Activated gamma-delta T cell treated with anti-CD3 and anti-CD28 coated beads, Interleukin-2, amount 50 U/mL, for 16 hours (primary cell): ENCODE results near the gene TP53I13.
"Not testable (repeated sequence)": the region's sequence is repeated elsewhere in the genome, so short reads cannot be mapped to it uniquely, and the experiment has no call there.

Experiments used
- DNase-seq: peaks from one replicate; pipeline ENCODE4 v3.0.0-alpha.2; 2020; ENCODE audit warnings: low read depth

The TP53I13 gene, protein sequence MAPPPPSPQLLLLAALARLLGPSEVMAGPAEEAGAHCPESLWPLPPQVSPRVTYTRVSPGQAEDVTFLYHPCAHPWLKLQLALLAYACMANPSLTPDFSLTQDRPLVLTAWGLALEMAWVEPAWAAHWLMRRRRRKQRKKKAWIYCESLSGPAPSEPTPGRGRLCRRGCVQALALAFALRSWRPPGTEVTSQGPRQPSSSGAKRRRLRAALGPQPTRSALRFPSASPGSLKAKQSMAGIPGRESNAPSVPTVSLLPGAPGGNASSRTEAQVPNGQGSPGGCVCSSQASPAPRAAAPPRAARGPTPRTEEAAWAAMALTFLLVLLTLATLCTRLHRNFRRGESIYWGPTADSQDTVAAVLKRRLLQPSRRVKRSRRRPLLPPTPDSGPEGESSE

DNA sequence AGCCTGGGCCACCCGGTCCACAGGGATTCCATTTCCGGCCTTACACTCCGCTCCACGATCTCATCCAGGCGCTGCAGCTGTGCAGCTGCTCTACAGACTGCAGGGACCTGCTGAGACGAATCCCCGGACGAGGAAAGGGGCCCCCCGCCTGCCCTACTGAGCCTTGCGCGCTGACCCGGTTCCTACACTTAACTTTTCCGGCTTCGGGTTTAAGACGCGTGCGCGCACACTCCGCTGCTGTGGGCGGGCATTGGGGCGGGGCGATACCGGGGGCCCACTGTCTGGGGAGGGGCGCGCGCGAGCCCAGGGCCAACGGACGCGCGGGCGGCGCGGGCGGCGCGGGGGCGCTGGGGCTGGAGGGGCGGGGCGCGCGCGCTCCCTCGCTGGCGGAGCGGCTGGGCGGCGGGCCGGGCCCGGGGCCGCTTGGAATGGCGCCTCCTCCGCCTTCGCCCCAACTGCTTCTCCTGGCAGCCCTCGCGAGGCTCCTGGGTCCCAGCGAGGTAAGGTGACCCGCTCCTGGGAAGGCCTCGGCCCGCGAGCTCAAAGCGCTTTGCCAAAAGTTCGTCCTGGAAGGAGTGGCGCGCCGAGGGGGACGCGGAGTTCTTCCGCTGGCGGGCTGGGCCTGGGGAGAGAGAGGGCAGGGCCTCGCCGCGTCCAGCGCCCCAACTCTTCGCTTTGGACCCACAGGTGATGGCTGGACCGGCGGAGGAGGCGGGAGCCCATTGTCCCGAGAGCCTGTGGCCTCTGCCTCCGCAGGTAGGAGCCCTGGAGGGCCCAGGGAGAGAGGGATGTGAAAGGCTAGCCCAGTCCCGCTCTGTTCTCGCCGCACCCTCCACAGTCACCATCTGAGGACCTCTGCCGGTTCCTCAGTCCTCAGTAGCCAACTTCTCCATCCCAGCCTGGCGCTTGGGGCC, at the start of gene TP53I13:
Gene TP53I13 (plus strand): TSS at position 371 of the 914 bp plus-strand sequence. CDS start 58 bp downstream, at position 429.
- peak; percentile 75 for DNase-seq

DNA sequence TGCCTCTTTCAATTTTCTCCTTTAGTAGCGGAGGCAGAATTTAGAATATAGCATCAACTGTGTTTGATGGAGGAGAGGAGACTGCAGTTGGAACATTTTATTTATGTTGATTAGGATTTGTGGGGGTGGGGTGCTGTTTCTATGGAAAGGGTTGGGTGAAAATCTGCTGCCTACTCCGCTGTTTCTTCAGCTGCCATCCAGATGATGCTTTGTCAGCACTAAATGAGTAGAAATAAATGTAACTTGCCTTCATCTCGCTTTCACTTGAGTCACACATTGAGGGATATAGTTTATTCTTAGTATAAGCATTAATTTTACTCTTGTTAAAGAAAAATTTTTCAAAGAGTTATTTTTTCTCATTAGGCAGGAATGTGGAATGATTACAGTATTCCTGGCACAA, 43.8 kb upstream of the TP53I13 start:
- no peak for DNase-seq

DNA sequence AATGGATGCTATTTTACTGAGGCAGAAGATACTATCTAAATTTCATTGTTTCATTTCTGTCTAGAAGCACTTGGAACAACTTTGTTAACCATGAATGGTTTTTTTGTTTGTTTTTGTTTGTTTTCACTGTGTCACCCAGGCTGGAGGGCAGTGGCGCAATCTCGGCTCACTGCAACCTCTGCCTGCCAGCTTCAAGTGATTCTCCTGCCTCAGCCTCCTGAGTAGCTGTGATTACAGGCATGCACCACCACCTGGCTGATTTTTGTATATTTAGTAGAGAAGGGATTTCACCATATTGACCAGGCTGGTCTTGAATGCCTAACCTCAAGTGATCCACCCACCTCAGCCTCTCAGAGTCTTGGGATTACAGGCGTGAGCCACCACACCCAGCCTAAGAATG, 42.2 kb upstream of the TP53I13 start:
- DNase-seq, result no peak

DNA sequence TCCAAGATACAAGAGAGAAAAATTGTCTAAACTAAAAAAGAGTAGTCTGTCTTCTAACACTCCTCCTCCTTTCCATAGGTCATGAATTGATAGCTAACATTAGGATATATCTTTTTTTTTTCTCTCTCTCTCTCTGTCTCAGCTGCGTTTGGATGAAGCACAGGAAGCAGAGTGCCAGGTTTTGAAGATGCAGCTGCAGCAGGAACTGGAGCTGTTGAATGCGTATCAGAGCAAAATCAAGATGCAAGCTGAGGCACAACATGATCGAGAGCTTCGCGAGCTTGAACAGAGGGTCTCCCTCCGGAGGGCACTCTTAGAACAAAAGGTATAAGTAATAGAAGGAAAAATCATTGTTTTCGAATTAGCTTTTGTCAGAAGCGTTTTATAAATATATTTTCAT, 34.5 kb upstream of the TP53I13 start:
- DNase-seq, result no peak

DNA sequence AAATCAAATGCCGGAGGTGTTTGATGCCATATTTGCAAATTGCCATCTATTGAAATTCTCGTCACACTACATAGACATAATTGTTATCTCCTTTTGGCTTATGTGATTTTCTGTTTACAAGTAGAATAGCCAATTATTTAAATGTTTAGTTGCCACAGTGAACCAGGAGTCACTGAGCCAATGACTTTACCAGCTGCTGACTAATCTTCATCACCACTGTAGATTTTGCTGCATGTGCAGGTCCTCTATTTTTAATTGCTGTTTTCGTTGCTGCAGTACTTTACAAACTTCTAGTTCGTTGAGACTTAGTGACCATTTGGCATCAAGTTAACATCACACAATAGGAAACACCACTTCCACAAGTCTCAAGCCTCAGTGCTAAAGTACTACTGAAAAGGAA, 24.4 kb upstream of the TP53I13 start:
- DNase-seq, result no peak

DNA sequence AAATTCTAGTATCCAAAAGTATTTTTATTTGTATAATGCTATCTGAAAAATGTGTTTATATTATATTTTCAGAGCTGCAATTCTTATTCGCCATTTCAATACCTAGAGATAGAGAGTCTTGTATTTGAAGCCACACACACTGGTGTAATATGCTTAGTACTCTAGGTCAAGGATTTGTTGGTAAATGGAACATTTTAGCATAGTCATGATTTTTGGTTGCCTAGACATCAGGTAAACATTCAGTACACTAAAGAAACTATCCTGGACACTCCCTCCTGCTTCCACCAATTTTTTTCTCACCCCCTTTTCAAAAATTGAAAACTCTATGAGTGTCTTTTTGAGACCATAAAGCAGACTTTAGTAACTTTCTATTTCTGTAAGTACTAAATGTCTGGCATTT, 22.4 kb upstream of the TP53I13 start:
- no peak for DNase-seq

DNA sequence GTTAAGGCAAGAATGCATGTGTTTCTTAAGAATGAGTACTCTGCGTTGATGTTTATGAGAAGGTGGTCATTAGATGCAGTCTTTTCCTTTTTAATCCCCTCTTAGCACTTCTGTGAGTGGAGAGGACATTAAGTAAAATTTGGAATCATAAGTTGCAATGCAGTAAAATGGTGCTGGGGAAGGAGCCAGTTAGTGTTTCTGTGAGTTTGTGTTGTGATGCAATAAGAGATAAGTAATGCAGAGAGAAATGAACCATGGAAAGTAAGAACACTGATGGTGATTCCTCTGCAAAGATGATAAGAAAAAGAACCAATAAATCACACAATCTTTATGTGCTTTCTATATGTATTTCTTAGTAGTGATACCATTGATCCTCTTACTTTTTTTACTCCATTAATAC, 21.7 kb upstream of the TP53I13 start:
- DNase-seq, result no peak

DNA sequence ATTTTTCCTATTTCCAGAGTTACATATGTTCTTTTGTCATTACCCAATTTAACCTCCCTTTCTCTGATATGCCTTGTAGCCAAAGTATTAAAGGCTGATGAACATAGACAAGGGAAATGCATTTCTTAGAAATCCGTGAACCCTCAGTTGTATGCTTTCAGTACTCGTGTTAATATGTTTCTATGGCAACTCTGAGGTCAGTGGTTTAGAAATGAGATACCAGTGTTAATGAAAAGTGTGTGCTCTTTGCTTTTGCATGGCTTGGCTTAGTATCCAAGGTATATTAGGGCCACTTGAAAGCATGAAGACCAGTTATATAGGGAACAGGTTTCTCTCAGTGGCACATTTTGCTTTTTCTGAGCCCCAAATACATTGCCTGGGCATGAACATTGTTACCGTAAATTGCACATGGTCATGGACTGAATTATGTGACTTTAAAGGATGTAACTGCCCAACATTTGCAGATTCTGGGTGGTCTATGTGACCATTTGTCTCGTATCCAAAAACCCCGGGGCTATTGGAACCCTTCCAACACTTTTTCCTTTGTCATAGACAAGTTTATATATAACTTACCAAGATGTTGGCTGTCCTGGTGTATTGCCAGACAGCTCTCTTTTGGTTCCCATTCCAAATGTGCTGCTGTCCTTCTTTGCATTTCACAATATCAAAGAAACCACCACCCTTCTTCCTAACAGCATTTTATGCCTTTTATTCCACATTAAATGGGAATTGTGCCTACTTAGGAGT, 19.2 kb upstream of the TP53I13 start:
- DNase-seq, result no peak

DNA sequence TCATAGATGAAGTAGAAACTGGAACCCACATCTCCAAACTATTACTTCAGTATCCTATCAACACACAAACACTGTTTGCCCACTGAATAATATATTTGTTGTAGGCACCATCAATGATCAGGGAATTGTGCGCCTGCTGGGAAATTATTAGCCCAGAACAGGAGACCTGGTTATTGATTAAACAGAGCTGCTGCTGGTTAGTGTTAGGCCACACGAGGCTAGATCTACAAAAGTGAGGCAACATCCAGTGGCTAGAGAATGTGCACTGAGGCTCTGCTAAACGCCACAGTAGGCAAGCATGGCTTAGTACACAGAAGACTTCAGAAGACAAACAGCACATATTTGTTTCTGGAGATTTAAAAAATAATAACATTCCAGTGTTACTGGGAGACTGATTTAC, 12.7 kb upstream of the TP53I13 start:
- DNase-seq, result no peak

DNA sequence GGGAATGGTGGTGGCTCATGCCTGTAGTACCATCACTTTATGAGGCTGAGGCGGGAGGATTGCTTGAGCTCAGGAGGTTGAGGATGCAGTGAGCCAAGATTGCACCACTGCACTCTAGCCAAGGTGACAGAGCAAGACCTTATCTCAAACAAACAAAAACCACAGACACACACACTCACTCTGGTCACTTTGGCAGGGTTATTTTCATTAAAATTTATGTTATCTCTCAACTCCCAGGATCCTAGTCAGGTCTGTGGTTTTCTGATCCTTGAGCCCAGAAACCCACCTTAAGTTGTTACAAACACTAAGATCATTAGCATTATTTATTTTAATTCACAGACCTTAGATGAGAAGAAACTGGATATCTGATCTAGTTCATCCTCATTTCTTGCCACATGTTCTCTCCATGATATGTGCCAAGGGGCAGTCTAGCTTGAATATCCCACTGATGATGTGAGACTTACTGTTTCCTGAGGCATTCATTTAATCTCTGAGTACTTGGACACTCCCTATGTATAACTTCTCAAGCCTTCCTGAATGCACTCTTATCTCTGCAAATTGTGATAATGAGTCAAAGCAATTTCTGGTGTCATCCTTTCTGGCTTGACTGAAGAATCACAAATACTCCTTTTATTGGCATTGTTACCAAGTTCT, 11.3 kb upstream of the TP53I13 start:
- no peak for DNase-seq

DNA sequence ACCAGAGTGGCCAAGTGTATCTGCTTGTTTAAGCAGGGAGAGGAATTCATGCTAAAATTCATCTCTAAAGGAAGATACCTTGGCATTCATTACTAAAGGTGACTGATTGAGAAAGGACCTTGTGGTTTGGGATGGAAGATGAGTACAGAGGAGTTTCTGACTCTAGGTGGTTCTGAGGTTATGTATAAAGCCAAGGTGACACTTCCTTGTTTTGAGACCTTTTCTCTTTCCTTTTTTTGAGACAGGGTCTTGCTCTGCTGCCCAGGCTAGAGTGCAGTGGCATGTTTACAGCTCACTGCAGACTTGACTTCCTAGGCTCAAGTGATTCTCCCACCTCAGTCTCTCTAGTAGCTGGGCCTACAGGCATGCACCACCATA, 10.8 kb upstream of the TP53I13 start:
- DNase-seq, result no peak

DNA sequence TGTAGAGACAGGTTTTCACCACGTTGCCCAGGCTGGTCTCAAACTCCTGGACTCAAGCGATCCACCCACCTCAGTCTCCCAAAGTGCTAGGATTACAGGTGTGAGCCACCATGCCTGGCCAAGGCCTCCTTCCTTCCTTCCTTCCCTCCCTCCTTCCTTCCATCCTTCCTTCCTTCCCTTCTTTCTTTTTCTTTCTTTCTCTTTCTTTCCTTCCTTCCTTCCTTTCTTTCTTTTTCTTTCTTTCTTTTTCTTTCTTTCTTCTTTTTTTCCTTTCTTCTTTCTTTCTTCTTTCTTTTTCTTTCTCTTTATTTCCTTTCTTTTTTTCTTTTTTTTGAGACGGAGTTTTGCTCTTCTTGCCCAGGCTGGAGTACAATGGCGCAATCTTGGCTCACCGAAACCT, 10.4 kb upstream of the TP53I13 start:
- DNase-seq, result not testable (repeated sequence)

DNA sequence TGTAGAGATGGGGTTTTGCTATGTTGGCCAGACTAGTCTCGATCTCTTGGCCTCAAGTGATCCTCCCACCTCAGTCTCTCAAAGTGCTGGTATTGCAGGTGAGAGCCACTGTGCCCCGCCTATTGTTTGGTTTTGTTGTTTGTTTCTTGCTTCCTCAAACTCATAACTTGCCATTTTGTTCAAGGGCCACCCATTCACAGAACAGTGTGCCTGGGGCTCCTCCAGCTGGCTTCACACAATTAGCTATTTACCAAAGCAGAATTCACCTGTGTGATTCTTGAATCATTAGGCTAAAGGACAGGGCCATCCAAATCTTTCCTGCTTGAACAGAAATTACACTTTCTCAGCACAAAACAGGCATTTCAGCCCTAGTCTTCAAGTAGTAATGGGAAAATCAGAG, 8.9 kb upstream of the TP53I13 start:
- DNase-seq, result no peak

DNA sequence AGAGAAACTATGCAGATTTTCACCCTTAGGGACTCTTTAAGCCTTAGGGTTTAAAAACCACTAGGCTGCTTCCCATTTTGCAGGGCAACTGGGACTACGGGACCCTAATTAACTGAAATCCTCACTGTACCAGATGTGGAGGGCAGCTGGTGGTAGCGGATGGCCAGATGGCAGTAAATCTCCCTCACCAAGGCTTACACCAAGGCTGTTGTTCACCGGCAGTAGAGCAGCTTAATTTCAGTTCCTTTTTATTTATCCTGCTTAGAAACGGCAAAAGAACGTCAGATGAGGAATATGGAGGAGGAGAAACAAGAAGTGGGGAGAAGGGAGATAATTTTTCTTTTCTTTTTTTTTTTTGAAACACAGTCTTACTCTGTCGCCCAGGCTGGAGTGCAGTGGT, 8.2 kb upstream of the TP53I13 start:
- no peak for DNase-seq

DNA sequence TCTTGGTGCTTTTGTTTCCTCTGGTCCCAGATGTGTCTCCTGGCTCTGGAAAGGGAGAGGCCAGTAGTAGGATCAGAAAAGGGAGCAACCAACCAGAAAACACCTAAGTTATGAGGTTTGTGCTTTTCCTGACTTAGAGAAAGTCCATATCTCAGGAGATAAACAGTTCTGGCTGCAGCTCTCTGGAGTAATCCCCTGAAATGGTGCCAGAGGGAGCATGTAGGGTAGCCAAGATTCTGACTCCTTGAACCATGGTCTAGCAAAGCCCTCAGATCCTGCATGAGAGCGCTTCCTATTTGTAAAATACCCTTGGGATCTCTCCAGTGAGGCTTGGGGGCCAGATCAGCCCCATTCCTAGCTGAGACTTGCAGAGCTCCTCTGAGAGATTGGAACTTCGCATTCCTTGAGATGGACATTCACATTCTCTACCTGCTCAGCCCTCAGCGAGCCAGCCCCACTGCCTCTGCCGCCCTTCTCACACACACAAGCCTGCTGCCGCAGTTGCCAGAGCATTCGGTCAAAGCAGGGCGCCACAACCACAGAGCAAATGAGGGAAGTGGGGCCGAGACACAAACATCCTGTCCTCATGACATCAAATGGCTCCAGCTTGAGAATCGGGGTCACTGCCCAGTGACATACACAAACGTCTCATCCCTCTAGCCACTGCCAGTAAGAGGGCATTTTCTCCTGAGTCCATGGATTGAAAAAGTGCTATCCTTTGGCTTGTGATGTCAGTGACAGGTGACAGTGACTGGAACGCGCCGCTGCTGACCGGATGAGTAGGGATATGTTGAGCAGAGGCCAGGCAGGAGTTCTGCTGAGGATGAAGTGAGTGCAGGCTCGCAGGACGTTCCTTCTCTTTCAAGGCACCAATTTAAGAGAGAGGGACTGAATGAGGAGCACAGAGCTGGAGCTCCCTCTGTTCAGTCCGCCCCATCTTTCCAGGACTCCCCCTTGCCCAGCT, 6.7 kb upstream of the TP53I13 start:
- DNase-seq, result no peak

DNA sequence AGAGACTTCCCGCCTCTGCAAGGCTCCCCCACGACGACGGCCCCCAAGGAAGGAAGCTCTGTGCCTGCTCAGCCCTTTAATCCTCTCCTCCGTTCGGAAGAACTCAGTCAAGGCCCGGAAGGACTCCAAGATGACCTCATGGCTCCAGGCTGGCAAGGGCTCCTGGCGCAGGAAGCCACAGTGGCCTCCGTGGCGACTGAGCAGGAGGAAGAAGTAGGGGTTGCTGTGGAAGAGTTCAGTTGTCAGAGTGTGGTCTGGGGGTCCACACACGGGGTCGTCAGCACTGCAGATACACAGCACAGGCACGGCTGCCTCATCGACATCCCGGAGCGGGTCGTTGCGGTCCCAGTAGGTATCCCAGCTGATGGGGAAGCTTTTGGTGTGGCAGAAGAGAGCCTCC, 5.9 kb upstream of the TP53I13 start:
- no peak for DNase-seq

DNA sequence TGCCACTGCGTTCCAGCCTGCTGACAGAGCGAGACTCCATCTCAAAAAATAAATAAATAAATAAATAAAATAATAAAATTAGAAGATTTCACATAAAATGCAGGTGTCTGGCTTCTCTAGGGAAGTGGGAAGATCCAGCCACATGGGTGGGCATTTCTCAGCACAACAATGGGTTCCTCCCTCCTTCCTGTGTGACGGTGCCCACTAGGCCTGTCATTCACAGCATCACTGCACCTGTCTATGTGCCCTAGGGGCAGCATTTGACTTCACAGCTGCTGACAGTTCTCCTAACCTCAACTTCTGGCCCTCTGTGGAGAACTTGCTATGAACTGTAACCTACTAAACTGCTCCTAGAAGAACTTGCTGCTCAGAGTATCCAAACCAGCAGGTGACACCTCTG, 4.7 kb upstream of the TP53I13 start:
- no peak for DNase-seq

DNA sequence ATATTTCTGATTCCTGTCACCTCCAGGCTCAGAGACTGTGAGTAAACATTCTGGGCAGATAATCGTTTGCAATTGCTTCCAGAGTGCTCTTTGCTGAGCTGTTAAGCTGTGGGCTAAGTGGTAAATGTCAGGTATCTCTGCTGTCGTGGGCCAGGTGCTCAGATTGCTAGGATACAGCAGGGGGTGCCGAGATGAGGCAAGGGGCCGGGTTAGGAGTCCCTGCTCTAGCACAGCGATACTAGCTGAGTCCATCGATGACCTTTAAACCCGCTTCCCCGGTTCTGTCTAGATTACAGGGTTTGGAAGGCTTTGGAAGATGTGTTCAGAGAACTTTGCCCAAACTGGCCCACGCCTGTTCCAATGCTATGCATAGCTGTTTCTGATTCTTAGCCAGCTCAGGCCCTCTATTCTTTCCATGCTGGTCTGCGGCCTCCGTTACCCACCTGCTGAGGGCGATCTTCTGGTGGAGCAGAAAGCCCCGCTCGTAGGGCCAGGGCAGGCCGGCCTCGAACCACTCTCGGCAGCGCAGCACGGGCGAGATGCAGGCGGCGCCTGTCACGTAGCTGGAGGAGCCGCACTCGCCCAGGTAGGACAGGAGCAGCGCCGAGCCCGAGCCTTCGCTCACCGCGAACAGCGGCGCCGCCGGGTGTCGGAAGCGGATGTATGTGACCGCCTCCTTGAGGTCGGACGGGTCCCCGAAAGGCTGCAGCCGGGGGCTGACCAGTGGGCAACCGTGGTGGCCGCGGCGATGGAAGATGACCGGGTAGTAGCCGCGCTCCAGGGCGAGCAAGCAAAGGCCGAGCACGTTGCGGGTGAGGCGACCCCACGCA, 2.6 kb upstream of the TP53I13 start:
- no peak for DNase-seq

DNA sequence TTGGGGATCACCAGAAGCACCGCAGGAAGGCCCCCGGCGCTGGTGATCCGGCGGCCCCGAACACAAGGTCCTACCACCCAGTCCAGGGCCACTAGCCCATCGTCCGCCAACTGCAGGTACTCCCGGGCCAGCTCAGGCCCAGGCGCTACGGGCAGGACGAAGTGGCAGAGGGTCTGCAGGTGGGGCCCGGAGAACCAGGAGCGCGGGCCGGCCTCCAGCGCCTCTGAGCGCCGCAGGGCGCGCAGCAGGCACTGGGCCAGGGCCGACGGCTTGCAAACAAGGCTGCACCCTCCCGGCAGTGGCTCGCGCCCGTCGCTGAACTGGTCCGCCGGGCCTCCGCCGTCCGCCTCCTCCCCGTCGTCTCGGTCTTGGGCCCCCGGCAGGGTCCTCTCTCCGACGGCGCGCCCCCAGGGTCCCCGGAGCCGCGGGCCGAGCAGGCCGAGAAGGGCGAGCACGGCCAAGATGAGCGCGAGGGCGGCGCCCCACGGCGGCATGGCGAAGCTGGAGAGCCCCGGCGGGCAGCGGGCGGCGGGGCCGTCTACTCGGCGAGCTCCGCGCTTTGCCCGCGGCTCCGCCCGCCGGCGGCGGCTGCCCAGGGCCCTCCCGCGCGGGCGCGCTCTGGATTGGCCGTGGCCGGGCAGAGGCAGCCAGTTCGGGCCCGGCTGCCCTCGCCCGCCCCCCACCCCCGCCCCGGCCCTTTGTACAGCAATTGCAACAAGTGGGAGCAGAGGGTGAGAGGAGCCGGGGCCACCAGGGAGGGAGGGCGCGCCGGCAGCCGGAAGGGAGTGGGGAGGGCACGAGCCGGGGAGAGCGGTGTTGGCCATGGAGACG, 1.8 kb upstream of the TP53I13 start, which contains the start of gene ABHD15:
Gene ABHD15 (minus strand): TSS at position 565 of the 831 bp plus-strand sequence. CDS start 71 bp downstream, at position 494.
- DNase-seq, result no peak
